Superior temporal gyrus (tissue), 1 donor: ENCODE results near the gene PPP1R1B.

ENCODE experiments used
- DNase-seq: peaks from one replicate; pipeline ENCODE4 v3.0.0-alpha.2; 2016; ENCODE audit errors: extremely low spot score

PPP1R1B gene

GRCh38 chr17:39600288-39600996 lies 26.3 kb upstream of the PPP1R1B start:
- no peak for DNase-seq

GRCh38 chr17:39600997-39601597 lies 25.7 kb upstream of the PPP1R1B start:
- no peak for DNase-seq

DNA sequence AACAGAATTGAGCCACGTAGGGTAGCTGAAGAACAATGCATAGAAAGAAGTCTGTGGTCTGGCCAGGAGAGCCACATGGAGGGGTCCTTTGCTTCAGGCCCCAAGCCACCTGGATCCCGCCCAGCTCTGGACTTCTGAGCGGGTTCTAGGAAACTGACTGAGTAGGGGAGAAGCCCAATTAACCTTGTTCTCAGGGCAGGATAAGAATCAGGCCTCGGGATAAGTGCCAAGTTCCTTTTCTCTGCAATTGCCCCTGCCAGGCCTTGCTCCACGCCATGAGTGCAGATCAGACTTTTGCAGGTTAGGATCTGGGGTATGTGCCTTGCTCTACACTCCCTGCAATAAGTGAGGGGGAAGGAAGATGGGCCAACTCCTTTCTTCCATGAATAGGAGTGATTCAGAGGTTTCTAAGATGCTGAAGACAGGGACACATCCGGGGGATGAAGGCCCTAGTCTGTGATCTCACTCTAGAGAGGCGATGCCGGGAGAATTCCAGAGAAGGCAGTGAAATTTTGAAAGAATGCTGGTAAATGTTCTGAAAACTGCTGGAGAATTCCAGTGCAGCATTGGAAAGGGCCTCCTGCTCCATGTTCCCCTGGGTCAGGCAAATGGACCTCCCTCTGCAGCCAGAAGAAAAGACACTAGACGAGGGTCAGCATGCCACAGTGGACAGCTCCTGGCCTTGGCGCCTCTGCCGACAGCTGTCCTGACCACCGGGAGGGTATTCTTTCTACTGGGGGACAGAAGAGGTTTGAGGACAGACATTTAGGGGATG lies 24.8 kb upstream of the PPP1R1B start:
- DNase-seq: no peak

DNA sequence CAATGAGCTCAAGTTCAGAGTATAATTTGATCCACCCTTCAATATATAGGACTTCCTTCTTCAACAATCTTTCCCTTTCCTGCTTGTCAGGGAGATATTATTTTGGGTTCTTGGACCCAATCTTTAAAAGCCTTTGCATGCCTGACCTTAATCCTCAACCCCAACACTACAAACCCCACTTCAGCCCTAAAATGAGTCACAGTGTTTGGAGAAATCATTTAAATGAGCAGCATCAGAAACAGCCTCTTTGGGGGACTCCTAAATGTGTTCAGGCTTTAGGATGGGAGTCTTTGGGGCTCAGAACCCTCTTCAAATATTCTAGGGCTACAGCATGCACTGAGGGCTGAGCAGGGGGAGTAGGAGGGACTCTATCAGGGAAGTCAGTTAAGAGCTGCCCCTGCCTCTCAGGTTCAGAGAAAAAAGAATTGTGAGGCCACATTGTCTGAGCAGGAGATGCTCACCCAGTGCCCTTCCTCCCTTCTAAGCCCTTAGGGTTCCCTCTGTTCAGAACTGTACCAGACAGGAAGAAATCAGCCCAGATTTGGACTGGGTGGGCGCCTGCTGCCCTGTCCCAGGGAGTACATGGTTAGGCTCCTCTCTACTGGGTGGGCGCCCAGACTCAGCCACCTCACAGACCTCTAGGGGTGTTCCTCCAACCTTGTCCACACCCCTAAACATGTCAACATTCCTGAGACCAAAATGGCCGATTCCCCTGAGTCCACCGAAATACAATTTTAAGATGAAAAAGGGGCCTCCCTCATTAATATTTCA lies 24.0 kb upstream of the PPP1R1B start:
- DNase-seq: no peak

DNA sequence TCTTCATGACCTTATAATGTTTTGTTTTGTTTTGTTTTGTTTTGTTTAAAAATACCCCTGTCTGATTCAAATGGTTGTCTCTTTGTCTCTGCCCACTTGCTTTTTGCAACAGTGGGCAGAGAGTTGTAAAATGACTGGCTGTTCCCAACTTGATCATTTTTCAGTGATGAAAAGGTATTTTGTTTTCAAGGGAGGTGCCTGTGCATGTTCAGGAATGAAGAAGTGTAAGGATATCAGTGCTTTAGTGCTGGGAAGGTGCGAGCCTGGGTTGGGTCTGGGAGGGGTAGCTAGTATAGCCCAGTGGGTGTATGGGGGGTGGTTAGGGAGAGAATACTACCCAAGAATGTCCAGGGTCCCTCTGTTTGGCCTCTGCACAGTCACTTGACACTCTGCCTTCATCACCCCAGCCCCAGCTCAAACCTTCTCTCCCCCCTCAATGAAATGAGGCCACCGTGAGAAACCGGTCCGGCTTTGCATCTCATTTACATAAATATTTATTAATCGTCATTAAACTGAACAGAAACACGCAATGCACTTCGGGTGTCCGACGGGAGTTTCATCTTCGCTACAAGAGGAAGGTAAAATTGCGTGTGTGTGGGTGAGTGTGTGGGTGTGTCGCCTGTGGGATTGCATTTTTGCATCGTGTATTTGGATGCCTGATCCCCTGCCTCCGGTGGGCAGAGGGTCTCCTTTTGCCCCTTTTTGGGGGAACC lies 23.3 kb upstream of the PPP1R1B start:
- no peak for DNase-seq

DNA sequence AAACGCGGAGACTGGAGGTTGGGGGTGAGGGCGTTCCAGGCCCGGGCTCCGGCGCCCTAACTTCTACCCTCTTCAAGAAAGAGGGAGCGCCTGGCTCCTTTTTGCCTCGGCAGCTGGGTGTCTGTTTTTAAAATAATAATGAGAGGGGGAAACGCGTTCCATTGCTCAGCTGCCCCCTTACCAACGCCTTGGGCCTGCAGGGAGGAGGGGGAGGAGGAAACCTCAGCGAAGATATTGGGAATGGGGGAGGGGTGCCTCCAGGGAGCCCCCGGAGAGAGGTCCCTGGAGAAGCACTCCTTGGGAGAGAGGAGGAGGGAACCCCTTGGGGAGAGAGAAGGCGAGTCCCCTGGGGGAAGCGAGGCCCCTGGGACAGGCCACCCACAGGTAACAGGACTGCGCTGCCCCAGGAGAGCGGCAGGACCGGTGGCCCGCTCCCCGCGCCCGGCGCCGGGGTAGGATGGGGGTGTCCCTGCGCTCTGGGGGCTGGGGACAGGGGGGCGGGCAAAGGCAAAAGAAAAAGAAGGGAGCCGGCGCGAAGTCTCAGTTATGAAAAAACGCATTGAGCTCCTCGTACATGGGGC lies 21.8 kb upstream of the PPP1R1B start:
- DNase-seq: no peak

DNA sequence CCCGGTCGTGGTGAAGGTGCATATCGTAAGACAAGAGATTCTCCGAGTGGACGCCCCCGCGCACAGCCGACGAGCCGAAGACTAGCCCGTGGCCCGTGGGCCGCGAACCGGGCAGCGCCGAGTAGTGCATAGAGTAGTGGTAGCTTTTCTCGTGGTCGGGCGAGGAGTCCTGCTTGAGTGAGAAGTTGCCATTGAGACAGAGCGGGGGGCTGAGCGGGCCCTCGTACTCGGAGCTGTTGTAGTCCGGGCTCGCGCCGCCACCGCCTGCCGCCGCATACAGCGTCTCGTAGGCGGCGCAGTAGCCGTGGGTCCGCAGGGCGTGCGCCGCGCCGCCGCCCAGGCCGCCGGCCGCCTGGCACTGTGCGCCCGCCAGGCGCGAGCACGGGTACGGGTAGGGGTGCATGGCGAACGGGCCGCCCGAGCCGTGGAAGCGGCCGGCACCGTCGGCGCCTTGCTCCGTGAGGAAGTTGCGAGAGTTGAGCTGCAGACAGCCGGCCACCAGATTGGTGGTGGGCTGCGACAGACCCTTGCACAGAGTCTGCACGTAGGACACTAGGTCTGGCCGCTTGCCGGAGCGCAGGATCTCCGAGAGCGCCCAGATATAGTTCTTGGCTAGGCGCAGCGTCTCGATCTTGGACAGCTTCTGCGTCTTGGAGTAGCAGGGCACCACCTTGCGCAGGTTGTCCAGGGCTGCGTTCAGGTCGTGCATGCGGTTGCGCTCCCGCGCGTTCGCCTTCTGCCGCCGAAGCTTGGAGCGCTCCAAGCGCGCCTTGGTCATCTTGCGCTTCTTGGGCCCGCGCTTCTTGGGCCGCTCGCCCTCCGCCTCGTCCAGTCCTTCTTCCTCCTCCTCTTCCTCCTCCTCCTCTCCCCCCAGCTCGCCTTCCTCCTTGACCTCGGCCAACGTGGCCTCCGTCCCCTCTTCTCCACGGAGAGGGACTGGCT lies 21.0 kb upstream of the PPP1R1B start:
- no peak for DNase-seq

DNA sequence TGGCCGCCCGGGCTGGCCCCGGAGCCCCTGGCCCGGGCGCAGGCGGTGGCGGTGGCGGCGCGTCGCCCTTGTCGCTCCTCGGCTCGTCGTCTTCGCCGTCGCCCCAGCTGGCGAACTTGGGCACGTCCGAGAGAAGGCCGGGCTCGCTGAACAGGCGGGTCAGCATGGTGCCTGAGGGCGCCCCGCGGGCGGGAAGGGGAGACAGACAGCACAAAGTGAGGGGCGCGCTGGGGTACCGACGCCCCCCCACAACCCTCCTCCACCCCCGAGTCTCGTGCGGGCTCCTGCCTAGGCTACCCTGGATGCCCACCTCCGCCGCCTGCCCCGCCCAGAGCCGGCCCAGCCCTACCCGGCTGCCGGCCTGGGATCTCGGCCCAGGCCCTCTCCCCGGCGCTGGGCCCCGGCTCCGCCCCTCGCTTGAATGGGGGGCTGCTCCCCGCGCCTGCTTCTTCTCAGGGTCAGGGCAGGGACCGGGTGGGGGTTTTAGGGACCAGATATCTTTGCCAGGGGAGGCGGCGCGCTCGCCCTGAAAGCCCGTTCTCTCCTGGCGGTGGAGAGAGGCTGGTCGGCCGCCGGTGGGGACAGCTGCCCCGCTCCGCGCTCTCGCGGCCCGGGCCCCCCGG lies 20.2 kb upstream of the PPP1R1B start:
- no peak for DNase-seq

- no peak for DNase-seq
These were observed 19.5 kb upstream of the PPP1R1B start for GRCh38 chr17:39607057-39607850.

- DNase-seq: no peak
These were observed 19.0 kb upstream of the PPP1R1B start, which contains the start of gene NEUROD2 for GRCh38 chr17:39607851-39608130. Gene NEUROD2, minus strand, starts transcription at chr17:39607920. Its CDS starts 1,321 bp downstream, at chr17:39606599.

DNA sequence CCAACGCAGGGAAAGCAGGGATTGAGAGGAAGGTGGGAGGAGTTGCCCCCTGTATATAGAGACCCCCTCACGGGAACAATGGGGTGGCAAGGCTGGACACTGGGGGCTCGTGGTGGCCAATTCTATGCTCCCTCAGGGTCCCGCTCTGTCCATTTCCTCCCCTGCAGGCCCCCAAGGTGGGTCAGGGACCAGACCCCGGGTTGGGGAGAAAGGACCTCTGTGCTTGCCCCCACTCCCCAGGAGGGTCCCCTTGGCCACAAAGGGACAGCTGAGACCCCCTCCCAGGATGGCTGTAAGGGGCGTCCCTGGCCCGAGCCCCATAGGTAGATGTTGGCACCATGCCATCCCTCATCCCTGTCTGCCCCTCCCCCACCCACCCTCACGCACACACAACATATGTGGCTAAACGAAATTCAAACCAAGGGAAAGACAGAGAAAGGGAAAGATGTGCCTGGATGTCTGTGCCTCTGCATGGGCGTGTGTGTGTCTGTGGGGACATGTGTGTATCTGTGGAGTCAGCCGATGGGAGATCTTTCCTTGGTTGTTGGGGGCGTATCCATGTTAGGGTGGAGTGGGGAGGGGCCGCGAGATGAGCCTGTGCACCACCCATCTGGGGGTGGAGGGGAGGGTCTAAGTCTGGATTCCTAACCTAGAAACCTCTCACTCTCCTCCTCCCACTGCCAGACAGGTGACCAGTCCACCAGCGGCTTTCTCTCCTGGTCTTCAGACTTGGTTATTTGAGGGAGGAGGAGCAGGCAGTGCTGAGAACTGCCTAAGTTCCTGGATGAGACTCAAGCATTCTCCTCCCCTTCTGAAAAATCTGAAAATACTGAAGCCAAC lies 18.4 kb upstream of the PPP1R1B start:
- no peak for DNase-seq

DNA sequence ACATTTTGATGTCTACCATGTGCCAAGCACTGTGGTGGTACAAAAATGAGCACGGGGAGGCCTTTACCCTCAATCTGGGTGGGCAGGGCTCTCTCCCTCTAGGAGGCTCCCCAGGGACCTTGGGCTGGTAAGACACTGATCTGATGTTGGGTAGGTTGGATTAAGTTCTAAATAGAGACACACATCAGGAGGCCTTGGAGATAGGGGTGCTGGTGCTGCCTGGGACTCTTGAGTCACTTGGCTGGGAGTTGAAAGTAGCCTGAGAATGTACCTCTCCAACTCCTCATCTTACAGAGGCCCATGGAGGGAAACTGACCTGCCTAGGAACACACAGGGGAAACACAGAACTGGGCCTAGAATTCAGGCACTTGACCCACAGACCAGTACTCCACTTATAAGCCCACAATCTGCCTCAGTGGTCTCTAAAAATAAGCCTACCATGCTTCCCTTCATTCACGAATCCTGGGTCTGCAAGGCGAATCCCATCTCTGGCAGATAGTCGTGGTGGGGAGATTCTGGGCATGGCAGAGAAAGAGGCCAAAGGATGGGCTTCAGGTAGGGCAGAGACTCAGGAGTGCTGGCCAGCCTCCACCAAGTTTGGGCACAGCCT lies 17.2 kb upstream of the PPP1R1B start:
- no peak for DNase-seq

- DNase-seq: no peak
These were observed 15.2 kb upstream of the PPP1R1B start for GRCh38 chr17:39611401-39612112.

DNA sequence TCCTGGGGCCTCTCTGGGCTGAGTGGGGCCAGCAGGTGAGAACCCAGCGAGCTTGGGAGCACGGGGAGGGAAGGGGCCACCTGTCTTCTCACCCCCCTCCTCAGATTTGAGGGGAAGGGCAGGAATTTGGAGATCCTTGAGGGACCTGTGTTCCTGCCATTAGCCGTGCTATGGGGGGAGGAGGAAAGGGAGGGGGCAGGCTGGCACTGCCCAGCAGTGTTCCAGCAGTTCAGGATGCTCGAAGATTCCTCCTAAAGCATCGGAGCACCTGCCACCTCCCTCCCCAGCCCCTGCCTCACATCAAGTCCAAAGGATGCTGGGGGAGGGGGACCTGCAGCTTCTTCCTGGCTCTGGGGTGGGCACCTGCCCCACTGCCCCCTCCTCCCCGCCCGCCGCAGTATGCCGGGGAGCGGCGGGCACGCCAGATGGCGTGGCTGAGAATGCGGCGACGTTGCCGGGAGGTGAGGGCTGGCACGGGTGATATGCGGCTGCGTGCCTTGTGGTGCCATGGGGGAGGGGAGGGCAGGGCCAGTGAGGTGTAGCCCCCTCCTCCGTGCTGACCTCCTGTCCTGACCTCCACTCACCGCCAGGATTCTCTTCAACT lies 14.4 kb upstream of the PPP1R1B start:
- no peak for DNase-seq

DNA sequence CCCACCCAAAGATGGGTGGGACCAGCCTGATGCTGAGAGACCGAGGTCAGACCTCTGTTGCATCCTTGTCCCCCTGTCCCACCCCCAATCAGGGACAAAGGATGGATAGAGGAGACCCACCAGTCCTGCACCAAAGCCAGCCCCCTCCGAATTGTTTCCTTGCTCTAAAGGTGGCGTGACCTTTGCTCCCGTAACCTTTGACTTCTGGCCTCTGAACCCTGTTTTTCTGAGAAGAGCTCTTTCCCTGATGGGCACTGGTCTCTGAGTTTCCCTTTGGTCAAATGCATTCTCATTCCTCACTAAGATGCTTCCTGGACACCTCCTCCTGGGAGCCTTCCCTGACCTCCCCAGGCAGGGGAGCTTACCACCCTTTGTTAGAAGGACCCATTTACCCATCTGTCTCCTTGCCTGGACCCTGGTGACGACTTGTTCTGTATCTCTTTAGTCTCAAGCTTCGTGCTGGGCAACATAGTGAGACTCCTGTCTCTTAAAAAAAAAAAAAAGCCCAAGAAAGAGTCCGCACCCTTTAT lies 13.8 kb upstream of the PPP1R1B start:
- DNase-seq: no peak

GRCh38 chr17:39614545-39615157 lies 12.1 kb upstream of the PPP1R1B start:
- DNase-seq: no peak
